HG02885 (cell line): Measurements from ENCODE around the gene TMEM244.
A peak's percentile ranks its signal among the peaks of the same experiment; 100 is the strongest.
"Not testable (repeated sequence)": the region's sequence is repeated elsewhere in the genome, so short reads cannot be mapped to it uniquely, and the experiment has no call there.

Experiments used
- ATAC-seq: cut with Tn5 transposase; IDR thresholded peaks from one replicate; pipeline ENCODE4 v1.9.1; 2021; ENCODE audit warnings: mild to moderate bottlenecking; ENCODE audit not compliant: unreplicated experiment, poor library complexity

Gene TMEM244, protein sequence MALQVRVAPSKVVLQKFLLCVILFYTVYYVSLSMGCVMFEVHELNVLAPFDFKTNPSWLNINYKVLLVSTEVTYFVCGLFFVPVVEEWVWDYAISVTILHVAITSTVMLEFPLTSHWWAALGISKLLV

DNA sequence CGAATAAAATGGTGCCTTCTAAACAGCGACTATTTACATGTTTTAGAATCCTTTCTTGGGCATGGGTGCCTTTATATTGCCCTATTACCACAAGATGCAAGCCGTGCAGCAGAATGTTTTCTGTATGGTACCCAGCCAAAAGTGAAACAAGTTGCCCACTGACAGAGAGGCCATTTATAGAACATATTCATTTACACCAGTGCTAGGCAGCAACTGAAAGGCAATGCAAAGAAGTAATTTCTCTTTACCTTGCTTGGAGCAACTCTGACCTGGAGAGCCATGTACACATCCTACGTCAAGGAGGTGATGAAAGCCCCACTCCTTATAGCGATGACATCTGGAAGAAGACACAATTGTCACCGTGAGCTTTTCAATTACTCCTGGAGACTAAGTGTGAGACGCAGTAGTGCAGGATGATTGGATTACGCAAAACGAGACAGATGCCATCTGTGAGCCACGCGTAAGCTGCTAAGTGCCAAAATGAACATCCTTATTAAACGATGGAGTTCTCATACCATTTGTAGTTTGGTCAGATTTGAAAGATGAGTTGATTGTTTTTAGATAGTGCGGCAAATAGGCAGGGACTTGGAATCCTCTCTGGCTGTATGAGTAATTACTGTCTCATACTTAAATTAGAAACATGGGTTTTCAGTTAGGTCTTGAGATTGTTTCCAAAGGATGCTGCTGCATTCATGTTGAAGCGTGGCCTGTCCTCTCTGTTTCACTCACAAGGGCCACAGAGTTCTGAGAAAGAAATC, at the start of gene TMEM244:
Gene TMEM244 (minus strand): TSS at position 408 of the 758 bp plus-strand sequence. CDS start 127 bp downstream, at position 281.
- ATAC-seq = no peak

DNA sequence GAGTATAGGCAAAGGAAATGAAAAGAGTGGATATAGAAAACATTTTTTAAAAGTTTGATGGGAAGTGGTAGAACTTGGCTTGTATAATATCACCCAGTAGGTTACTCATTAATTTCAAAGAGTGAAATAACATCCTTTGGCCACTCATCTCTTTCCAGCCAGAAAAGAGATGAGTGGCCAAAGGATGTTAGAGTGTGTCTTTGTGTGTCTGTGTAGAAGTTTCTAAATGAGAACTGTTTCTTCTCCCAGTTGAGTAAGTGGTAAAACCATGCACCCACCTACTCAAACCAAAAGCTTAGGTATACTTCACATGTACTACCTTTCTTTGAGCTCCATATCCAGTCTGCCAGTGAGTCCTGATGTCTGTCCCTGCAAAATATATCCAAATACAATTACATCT, 47.7 kb upstream of the TMEM244 start:
- peak; percentile 62 for ATAC-seq

DNA sequence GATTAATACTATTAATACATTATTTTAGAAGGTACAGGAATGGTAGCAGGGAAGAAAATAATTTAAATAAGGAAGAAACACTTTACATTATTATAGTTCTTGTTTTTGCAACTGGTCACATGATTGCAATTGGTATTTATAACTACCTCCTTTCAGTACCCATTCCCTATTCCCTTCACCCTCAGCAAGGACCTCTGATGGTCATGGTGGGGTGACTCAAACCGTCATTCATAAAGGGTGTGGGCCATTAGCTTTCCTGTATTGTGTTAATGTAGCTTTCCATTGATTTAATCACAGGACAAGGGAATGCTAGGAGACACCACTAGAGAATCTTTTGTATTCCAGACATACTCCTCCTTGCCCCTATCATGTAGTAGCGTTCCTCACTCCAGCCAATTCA, 47.2 kb upstream of the TMEM244 start:
- no peak for ATAC-seq

DNA sequence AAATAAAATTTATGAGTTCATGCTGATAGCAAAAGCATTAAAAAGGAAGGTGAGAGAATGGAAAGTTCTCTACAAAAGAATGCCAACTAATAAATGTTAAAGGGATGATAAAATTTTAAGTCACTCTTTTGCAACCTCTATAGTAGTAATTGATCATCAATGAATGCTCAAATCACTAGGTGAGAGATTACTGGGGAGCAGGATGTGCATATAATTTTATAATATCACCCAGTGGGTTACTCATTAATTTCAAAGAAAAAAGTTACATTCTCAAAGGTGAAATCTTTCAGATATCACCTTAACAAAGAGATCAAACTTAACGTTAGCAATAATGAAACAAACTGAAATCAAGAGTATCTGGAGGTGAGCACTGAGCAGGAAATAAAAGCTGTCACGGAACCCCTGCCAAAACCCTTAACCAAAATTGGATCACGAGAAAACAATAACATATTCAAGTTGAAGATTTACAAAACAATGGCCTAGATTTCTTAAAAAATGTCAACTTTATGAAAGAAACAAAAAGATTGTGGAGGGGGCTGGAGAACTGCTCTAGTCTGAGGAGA, 45.5 kb upstream of the TMEM244 start:
- ATAC-seq = no peak

DNA sequence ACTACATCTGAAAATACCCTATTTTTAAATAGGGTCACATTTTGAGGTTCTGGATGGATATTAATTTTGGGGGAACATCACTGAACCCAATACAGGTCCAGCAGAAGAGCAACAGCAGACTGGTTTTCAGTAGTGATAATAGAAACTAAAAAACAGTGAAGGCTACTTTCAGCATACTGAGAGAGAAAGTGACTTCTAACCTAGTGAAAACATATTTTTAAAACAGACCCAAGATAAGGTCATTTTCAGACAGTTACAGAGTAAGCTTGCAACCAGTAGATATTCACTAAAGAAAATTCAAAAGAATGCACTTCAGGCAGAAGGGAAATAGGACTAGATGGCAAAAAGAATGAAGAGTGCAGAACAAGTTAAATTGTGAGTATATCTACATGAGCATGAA, 42.0 kb upstream of the TMEM244 start:
- ATAC-seq = peak; percentile 79

DNA sequence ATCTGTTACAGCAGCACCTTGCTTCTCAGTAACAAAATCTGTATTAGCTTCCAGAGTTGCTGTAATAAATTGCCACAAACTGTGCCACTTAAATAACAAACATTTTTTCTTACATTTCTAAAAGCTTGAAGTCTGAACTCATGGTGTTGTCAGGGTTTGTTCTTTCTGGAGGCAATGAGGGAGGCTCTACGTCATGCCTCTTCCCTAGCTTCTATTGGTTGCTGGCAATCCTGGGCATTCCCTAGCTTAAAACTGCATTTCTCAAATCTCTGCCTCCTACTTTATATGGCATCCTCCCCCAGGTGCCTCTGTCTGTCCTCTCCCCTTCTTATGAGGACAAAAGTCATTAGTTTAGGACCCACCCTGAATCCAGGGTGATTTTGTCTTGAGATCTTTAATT, 41.6 kb upstream of the TMEM244 start:
- ATAC-seq = peak; percentile 9

DNA sequence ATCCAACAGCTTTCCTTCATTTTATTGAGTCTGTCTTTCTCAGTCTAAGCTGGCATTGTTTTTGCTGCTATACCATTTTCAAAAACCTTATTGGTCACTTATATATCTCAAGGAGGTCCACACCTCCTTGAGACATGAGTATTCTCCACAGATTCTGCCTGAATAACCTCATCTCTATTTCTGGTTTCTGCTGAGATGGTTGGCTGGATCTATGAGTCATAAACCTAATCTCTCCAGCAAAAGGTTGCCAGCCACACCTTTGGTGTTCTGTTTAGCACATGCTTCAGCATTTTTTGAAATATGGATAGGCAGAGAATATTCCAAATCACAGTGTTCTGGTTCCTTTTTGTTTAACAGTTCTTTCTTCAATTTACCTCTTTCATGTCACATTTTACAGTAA, 40.8 kb upstream of the TMEM244 start:
- peak; percentile 64 for ATAC-seq

DNA sequence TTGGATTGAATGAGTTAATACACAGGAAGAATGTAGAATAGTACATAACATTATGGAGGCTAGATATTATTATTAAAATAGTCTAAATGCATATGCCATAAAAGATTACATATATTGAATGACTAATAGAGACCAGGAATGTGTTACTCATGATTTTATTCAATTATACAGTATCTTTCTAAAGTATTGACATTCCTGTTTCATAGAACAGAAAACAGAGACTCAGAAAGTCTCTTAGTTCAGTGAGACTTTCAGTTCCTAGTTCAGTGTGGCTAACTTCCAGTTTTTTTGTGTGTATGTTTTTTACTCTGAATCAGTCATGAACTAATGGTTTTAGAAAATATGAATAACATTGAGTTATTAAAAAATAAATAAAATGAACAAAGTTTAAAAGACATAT, 34.6 kb upstream of the TMEM244 start:
- ATAC-seq = peak; percentile 72

DNA sequence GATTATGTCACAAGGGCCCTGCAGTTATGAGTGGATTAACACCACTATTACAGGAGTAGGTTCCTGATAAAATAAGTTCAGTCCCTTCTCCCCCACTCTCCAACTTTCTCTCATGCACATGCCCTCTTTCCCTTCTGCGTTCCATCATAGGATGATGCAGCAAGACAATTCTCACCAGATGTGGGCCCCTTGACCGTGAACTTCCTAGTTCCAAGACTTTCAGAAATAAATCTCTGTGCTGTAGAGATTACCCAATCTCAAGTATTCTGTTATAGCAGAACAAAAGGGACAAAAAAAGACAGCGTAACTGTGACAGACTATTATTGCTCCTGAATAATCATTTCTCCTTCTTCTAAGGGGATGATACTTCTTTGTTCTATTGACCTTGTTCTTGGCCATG, 33.8 kb upstream of the TMEM244 start:
- ATAC-seq = no peak

DNA sequence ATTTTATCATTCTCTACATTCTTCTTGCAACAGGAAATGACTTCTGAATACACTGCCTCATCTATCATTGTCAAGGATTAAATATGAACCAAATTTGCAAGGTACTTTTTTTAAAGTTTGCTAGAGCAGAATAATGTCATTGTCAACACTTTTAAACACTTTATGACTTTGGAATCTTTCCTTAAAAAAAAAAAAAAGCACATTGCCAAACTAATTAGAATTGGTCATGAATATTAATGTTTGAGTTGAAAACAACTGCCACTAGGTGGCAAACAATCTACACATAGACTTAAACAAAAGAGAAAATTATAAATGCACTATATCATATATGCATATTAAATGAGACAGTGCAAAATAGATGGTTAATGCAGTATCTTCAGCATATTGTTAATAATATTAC, 32.5 kb upstream of the TMEM244 start:
- no peak for ATAC-seq

DNA sequence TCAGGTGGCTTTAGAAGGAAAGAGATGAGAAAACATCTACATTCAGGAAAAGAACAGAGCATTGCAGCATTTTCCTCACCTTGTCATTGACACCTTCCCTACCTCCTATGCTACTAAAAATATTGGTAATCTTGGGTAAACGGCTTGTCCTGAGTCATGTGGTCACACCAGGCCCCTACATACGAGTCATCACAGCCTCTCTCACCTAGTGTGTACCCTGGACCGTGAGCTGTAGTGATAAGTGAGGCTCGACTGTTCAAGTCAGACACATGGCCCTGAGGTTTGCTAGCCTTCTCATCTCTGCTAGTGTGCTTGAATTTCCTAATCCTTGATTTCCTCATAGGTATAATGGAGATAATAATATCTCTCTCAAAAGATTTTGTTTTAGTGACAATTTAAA, 29.6 kb upstream of the TMEM244 start:
- ATAC-seq = peak; percentile 43

DNA sequence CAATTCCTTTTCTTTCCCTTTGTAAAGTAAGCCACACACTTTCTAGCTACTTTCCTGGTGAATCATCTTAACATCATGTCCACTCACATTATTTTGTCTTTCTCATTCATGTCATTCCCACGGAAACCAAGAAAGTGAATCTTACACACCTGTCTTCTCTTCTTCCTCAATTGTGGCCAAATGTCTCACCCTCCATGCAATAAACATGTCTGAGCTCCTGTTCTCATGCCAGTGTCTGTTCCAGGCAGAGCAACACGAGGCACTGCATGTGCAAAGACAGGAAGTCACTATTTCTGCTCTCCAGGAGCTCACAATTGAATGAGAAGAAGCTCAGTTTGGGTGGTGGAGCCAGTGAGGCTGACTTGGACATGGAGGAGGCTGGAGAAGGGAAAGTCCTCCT, 29.0 kb upstream of the TMEM244 start:
- no peak for ATAC-seq

DNA sequence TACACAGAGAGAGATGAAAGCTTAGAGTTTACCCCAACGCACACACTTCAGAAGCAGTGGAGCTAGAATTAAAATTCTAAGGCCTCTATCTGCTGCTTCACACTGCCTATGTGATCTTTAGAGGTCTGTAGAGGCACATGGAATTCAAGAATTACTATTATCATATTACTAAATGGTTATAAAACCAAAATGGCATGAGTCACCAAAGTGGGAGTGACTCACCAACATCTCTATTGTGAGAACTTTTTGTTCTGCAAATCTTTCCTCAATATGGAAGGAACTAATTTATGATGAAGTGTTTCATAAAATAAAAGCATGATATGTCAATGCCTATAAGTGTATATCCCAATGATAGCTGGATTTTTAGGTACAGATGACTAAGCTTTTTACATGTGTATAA, 28.5 kb upstream of the TMEM244 start:
- no peak for ATAC-seq

DNA sequence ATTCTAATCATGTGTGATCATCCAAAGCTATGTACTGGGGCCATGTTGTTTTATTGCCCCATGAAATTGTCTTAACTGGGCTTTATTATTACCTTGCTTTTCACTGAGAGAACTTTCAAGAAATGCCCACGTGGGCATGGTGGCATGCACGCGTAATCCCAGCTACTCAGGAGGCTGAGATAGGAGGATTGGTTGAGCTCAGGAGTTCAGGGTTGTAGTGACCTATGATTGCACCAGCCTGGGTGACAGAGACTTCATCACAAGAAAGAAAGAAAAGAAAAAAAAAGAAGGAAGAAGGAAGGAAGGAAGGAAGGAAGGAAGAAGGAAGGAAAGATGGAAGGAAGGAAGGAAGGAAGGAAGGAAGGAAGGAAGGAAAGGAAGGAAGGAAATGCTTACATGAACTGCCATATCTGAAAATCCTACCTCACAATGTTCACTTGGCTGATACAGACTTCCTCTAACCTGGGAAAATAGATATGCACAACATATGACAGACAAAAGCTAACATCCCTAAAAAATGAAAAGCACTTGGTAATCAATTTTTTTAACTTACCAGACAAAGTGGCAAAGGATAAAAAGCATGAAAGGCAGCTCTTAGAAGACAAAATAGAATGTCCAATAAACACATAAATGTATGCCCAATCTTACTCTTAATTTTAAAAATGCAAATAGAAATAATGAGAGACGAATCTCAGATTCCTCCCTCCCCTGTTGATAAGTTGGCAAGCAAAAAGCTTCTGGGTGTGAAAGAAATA, 25.5 kb upstream of the TMEM244 start:
- ATAC-seq = no peak

DNA sequence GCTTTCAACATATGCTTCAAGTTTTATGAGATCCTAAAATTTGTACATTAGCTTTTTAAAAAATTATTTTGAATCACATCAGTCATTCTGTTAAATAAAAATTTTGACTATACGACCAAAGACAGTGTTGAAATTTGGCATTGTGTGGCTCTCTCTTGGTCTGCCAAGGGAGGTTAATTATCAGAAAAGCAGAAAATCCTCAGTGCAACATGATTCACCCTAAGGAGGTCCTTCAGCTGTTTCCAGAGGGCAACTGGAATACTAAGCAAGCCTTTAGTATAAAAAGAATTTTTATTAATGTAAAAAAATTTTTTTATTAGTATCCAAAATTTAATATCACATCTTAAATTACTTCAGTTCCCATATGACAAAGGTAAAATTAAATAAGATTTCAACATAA, 23.1 kb upstream of the TMEM244 start:
- no peak for ATAC-seq

DNA sequence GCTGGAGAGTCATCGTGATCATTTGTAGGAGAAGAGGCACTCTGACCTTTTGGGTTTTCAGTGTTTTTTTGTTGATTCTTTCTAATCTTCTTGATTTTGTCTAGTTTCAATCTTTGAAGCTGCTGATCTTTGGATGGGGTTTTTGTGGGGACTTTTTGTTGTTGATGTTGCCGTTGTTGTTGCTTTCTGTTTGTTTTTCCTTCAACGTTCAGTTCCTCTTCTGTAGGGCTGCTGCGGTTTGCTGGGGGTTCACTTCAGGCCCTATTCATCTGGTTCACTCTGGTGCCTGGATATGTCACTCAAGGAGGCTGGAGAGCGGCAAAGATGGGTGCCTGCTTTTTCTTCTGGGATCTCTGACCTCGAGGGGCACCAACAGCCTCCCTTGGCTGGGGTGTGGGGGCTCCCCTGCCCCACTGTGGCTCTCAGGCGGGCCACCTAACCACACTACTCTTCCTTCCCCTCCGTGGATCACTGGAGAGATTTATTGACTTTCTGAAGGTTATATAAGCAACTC, 21.5 kb upstream of the TMEM244 start:
- ATAC-seq = peak; percentile 93

DNA sequence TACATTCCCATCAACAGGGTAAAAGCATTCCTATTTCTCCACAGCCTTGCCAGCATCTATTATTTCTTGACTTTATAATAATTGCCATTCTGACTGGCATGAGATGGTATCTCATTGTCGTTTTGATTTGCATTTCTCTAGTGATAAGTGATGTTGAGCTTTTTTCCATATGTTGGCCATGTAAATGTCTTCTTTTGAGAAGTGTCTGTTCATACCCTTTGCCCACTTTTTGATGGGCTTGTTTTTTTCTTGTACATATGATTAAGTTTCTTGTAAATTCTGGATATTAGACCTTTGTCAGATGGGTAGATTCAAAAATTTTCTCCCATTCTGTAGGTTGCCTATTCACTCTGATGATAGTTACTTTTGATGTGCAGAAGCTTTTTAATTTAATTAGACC, 16.8 kb upstream of the TMEM244 start:
- ATAC-seq = not testable (repeated sequence)

DNA sequence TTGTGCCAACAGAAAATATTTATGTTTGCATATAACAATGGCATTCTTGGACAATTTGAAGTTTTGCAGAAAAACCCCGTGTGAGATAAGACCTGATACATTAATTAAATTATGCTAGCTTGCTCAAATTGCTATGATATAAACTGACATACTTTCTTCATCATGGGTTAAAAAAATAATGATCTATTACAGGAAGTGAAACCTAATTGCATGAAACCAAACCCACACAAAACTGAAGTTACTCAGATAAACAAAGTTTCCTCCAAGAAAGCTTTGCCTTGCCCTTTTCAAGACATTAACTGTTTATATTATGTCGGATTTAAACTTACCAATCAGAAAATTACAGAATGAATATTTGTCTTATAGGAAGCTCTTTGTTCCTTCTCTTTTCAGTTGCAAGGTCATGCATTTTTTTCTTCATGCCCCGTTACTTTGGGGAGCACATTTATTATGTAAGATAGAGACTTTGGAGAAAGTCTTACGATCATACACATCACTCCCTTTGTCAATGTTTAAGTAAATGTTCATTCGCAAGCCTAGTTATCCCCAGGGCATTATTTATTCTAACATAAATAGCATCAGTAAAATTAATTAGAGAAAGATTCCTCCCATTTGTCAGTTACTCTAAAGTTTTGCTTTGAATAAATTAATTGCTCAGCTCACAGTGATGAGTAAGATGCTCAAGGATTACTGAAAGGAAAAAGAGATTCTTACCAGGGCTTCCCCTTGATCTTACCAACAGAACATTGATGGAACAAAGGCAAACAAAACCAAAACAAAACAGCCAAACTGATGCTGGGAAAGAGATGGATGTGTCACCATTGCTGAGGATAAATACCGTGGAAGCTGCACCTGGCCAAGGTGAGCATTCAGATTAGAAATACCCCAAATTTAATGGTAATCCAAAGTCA, 14.8 kb upstream of the TMEM244 start:
- ATAC-seq = peak; percentile 92

DNA sequence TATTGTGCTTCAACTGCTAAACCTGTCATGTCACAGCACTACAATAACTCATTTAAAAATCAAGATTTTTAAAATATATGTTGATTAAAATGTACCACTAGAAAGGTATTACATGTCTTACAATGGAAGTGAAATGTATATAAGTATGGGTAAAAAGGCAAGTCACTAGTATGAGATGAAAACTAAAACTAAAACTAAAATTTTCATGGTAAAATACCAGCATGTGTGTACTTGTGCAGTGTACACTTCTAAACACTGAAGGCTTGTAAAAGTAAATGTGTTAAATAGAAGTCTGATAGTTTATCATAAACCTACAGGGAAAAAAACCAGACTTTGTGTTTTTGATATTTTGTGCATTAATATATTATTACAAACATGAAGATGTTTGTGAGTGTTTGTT, 13.7 kb upstream of the TMEM244 start:
- no peak for ATAC-seq

DNA sequence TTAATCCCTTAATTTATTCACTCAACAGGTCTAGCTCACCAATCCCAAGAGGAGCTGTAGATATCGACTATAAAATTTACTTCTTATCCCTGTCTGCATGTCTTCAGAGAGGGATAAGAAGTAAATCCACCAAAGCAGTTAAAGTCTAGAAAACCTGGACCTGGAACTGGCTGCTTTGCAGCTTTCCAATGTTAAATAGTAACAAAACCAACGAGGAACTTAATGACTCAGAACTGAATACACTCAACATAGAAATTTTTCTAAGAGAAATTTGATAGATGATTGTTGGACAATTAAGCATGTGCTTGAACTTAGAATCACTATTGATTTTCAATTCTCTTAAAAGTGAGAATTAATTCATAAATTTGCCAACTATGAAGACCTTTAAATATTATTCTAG, 11.5 kb upstream of the TMEM244 start:
- ATAC-seq = no peak
